NOMO-1 treated with dmso at 0.1 percent for 144 hours (cell line): ENCODE results near the gene TSPAN14.
A peak's percentile ranks its signal among the peaks of the same experiment; 100 is the strongest.

ENCODE experiments used
- DNase-seq: peaks from one replicate; lab custom pipeline; 2025; ENCODE audit not compliant: unreplicated experiment; lab: John Stamatoyannopoulos, UW

The TSPAN14 gene

DNA sequence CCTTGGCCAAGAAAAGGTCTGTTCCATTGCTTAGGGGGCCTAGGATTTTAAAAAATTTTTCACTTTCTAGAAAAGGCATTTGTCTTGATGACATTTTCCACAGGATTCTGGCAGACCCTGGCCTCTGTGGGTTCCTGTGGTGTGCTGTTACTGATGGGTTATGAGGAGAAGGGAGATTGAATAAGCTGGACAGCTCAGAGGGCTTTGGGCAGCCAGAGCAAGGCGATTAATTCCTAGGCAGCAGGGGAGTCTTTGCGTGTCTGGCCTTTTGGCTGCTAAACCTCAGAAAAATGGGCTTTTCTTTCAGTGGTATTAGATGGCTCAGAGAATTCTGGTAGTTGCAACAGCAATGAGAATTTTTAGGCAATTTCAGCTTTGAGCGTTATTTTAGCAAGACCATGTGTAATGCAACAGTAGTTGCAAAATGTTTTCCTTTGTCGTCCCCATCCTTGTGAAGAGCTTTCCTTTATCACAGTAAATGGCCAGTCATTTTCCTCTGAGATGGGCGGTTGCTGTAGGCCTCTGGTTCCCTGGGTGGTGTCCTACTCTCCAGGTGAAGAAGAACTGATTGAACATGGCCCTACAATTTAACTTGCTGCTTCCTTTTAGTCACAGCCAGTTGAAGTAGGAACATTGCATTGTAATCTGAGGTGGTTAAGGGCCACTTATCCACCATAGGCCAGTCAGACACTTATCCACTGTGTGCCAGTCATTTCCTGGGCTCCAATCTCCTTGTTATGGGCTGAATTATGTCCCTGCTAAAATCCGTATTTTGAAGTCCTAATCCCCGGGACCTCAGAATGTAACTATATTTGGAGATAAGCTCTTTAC, 126.7 kb downstream of the TSPAN14 start:
- peak; percentile 18 for DNase-seq

DNA sequence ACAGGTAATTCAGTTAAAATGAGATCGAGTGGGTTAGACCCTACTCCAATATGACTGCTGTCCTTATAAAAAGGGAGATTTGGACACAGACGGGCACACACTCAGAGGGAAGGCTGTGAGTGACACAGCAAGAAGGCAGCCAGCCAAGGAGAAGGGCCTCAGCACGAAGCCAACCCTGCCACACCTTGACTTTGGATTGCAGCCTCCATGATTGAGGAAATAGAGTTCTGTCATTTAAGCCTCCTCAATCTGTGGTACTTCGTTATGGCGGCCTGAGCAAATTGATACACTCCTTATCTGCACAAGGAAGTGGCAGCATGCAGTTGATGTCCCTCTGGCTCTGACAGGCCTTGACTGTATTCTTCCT, 127.3 kb downstream of the TSPAN14 start:
- no peak for DNase-seq

DNA sequence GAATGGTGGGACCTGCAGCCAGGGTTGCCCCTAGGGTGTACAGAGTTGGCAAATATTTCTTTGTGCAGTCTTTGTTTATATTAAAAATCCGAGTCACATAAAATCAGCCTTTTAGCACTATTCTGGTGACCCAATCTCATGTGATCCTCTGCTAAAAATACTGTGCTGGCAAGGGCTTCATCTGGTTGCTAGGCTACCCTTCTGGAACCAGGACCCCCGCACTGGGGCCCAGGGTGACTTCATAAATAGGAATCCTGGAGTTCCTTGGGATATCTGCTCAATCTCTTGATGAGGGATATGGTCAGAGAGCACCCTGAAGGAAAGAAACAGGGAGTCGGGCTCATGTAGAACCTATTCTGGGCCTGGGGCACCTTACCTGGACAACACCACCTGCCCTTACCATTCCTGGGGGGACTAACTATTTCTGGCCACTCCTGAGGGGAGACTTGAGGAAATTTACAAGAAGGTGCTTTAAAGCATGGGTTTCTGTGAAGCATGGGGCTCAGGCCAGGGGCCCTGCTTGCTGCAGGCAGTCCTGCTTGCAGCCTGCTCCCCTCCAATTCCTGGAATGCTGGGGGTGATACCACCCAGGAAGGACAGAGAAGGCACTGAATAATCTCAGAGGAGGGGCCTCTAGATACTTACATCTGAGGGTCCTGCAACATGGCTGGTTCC, 128.3 kb downstream of the TSPAN14 start:
- no peak for DNase-seq
